ENCODE measurements around the gene DUSP9. TPM values are rescaled to one million over a fixed set of nuclear protein-coding genes. Genes with fewer than 3 reads are reported as not detected.
"Not testable (repeated sequence)": the region's sequence is repeated elsewhere in the genome, so short reads cannot be mapped to it uniquely, and the experiment has no call there.

DUSP9 gene
- total and polyA plus RNA-seq, 12 donors, result 0.03 to 0.09 TPM; not detected in 10

- Histone ChIP-seq H3K4me3 (no peak overlapping the region), H3K9me3 (no peaks in the 10 kb centered on the region), H3K27ac (no peak overlapping the region), H3K36me3 (peaks cover 0 to 10% (median 0%) of the 10 kb centered on the region in 9 donors), H3K4me1 (peaks cover 0 to 23% (median 0%) of the 10 kb centered on the region in 9 donors), H3K27me3 (peaks cover 0 to 15% (median 0%) of the 10 kb centered on the region in 7 donors)
- ATAC-seq, result no peak
- no peak for DNase-seq
- TF ChIP-seq CTCF (IDR thresholded peaks at IDR 0.05), result no peak
- WGBS, 2 donors, result 52 to 65% methylated on average over 10 to 24 of the region's 24 CpGs
- intact Hi-C loops (cut with DNase I), result no loop called here
Measured at GRCh38 chrX:153692611-153693156, 45.7 kb downstream of the DUSP9 start.

- intact Hi-C loops (cut with DNase I), result no loop called here
- DNase-seq, result no peak
- H3K27me3 ChIP-seq, result peaks cover 0 to 15% (median 0%) of the 10 kb centered on the region in 7 donors
- peaks cover 0 to 23% (median 0%) of the 10 kb centered on the region in 9 donors for H3K4me1 ChIP-seq
- no peaks in the 10 kb centered on the region for H3K9me3 ChIP-seq
- TF ChIP-seq CTCF (IDR thresholded peaks at IDR 0.05), result no peak
- no peak for ATAC-seq
- 62 to 74% methylated on average over 20 to 25 of the region's 31 CpGs for WGBS, 2 donors
- no peak overlapping the region for H3K4me3 ChIP-seq
- peak overlapping the region in 1 of 10 donors; percentile 15 for H3K27ac ChIP-seq
- H3K36me3 ChIP-seq, result peaks cover 0 to 10% (median 0%) of the 10 kb centered on the region in 9 donors
Measured at GRCh38 chrX:153693216-153694086, 46.4 kb downstream of the DUSP9 start.

- H3K27me3 ChIP-seq; H3K27ac ChIP-seq; intact Hi-C loops (cut with DNase I); ATAC-seq; H3K36me3 ChIP-seq; DNase-seq; H3K4me3 ChIP-seq; H3K9me3 ChIP-seq: not testable (repeated sequence)
- WGBS, 2 donors, result 74 to 80% methylated on average over 12 to 16 of the region's 16 CpGs
- peaks cover 0 to 29% (median 0%) of the 10 kb centered on the region in 9 donors for H3K4me1 ChIP-seq
Measured at GRCh38 chrX:153694256-153694655, 47.3 kb downstream of the DUSP9 start.

GRCh38 chrX:153694687-153695270 is 47.8 kb downstream of the DUSP9 start:
- intact Hi-C loops (cut with DNase I), result no loop called here
- H3K9me3 ChIP-seq, result no peaks in the 10 kb centered on the region
- H3K4me1 ChIP-seq, result peaks cover 0 to 32% (median 0%) of the 10 kb centered on the region in 9 donors
- H3K36me3 ChIP-seq, result peaks cover 0 to 10% (median 0%) of the 10 kb centered on the region in 9 donors
- TF ChIP-seq CTCF (IDR thresholded peaks at IDR 0.05), result no peak
- DNase-seq, result no peak
- H3K27me3 ChIP-seq, result peaks cover 0 to 3% (median 0%) of the 10 kb centered on the region in 7 donors
- ATAC-seq, result no peak
- H3K4me3 ChIP-seq, result no peak overlapping the region
- 76 to 86% methylated on average over 12 to 20 of the region's 23 CpGs for WGBS, 2 donors
- H3K27ac ChIP-seq, result peak overlapping the region in 1 of 10 donors; percentile 15

Data from heart right ventricle (tissue), 16 donors.